Measurements from ENCODE around the gene ENTPD1.

DNA sequence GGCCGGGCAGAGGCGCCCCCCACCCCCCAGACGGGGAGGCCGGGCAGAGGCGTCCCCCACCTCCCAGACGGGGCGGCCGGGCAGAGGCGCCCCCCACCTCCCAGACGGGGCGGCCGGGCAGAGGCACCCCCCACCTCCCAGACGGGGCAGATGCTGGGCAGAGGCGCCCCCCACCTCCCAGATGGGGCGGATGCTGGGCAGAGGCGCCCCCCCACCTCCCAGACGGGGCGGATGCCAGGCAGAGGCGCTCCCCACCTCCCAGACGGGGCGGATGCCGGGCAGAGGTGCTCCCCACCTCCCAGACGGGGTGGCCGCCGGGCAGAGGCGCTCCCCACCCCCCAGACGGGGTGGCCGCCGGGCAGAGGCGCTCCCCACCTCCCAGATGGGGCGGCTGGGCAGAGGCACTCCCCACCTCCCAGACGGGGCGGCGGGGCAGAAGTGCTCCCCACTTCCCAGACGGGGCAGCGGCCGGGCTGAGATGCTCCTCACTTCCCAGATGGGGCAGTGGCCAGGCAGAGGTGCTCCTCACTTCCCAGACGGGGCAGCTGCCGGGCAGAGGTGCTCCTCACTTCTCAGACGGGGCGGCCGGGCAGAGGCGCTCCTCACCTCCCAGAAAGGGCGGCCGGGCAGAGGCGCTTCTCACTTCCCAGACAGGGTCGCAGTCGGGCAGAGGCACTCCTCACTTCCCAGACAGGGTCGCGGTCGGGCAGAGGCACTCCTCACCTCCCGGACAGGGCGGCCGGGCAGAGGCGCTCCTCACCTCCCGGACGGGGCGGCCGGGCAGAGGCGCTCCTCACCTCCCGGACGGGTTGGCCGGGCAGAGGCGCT is 53.6 kb downstream of the ENTPD1 start:
- TF ChIP-seq, protein P1, sequence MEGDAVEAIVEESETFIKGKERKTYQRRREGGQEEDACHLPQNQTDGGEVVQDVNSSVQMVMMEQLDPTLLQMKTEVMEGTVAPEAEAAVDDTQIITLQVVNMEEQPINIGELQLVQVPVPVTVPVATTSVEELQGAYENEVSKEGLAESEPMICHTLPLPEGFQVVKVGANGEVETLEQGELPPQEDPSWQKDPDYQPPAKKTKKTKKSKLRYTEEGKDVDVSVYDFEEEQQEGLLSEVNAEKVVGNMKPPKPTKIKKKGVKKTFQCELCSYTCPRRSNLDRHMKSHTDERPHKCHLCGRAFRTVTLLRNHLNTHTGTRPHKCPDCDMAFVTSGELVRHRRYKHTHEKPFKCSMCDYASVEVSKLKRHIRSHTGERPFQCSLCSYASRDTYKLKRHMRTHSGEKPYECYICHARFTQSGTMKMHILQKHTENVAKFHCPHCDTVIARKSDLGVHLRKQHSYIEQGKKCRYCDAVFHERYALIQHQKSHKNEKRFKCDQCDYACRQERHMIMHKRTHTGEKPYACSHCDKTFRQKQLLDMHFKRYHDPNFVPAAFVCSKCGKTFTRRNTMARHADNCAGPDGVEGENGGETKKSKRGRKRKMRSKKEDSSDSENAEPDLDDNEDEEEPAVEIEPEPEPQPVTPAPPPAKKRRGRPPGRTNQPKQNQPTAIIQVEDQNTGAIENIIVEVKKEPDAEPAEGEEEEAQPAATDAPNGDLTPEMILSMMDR (IDR thresholded peaks at IDR 0.05) = no peak
- TF ChIP-seq POLR2A (IDR thresholded peaks at IDR 0.05) = no peak
- TF ChIP-seq POLR2AphosphoS5 (IDR thresholded peaks at IDR 0.05) = no peak
- TF ChIP-seq EP300 (IDR thresholded peaks at IDR 0.05) = no peak

Data from upper lobe of left lung (tissue), 4 donors.